MM.1S (cell line): Measurements from ENCODE around the gene DNAH10.

Experiments used
- DNase-seq: peaks from one replicate; pipeline ENCODE4 v3.0.0-alpha.2; 2015
- H2AFZ ChIP-seq: fragments of 300-600 bp; sonication (generic); 2 replicates; pipeline ENCODE4 v1.6.0; 2016; ENCODE audit warnings: antibody characterized with exemption, low read length
- H3F3A ChIP-seq: fragments of 300-600 bp; sonication (generic); 2 replicates; pipeline ENCODE4 v1.6.1; 2016; ENCODE audit warnings: mild to moderate bottlenecking, antibody characterized with exemption, low read length, moderate library complexity, mixed read lengths; ENCODE audit not compliant: insufficient read depth
- H3K27ac ChIP-seq: fragments of 300-600 bp; sonication (generic); 2 replicates; pipeline ENCODE4 v1.5.1; 2016; ENCODE audit warnings: mild to moderate bottlenecking, low read length
- H3K27me3 ChIP-seq: fragments of 300-600 bp; sonication (generic); replicated peaks from 2 replicates; pipeline ENCODE4 v1.6.0; 2016; ENCODE audit warnings: low read length; ENCODE audit not compliant: insufficient read depth
- H3K36me3 ChIP-seq: fragments of 300-600 bp; sonication (generic); replicated peaks from 2 replicates; pipeline ENCODE4 v1.6.1; 2016; ENCODE audit warnings: mild to moderate bottlenecking, low read length, mixed read lengths; ENCODE audit not compliant: insufficient read depth
- H3K4me1 ChIP-seq: fragments of 300-600 bp; sonication (generic); 2 replicates; pipeline ENCODE4 v1.6.1; 2016; ENCODE audit warnings: low read length, mixed read lengths
- H3K4me2 ChIP-seq: fragments of 300-600 bp; sonication (generic); 2 replicates; pipeline ENCODE4 v1.6.0; 2016; ENCODE audit warnings: low read depth, low read length
- H3K4me3 ChIP-seq: fragments of 300-600 bp; sonication (generic); 2 replicates; pipeline ENCODE4 v1.5.1; 2016; ENCODE audit warnings: low read length, mixed read lengths
- H3K79me2 ChIP-seq: fragments of 300-600 bp; sonication (generic); 2 replicates; pipeline ENCODE4 v1.6.1; 2016; ENCODE audit warnings: mixed run types, low read length, mixed read lengths
- H3K9ac ChIP-seq: fragments of 300-600 bp; sonication (generic); 2 replicates; pipeline ENCODE4 v1.6.1; 2016; ENCODE audit warnings: low read length, mixed read lengths
- H3K9me2 ChIP-seq: fragments of 300-600 bp; sonication (generic); replicated peaks from 2 replicates; pipeline ENCODE4 v1.6.1; 2016; ENCODE audit warnings: mild to moderate bottlenecking, low read length, mixed read lengths; ENCODE audit not compliant: insufficient read depth
- H3K9me3 ChIP-seq: fragments of 300-600 bp; sonication (generic); replicated peaks from 2 replicates; pipeline ENCODE4 v1.6.1; 2016; ENCODE audit warnings: mild to moderate bottlenecking, low read length, mixed read lengths; ENCODE audit not compliant: insufficient read depth
- H4K20me1 ChIP-seq: fragments of 300-600 bp; sonication (generic); 2 replicates; pipeline ENCODE4 v1.6.1; 2016; ENCODE audit warnings: mild to moderate bottlenecking, low read length, moderate library complexity, mixed read lengths; ENCODE audit not compliant: insufficient read depth
- CTCF ChIP-seq: fragments of 300-600 bp; sonication (generic); IDR thresholded peaks from 2 replicates; pipeline ENCODE4 v1.5.1; 2016; ENCODE audit warnings: antibody characterized with exemption, low read length, mixed read lengths
- EZH2 ChIP-seq: fragments of 300-600 bp; sonication (generic); optimal IDR thresholded peaks from 2 replicates; pipeline ENCODE3; 2017; ENCODE audit warnings: low read depth, mild to moderate bottlenecking, antibody characterized with exemption, low read length, mixed read lengths
- EZH2phosphoT487 ChIP-seq: fragments of 300-600 bp; sonication (generic); IDR thresholded peaks from 2 replicates; pipeline ENCODE4 v1.6.1; 2018; ENCODE audit warnings: antibody characterized with exemption, low read length

Gene DNAH10

GRCh38 chr12:123960029-123960735 is 198.1 kb downstream of the DNAH10 start:
- Histone ChIP-seq H3K4me2 (no peak overlapping the region), H3F3A (no peaks in the 10 kb centered on the region), H4K20me1 (no peaks in the 10 kb centered on the region), H3K27me3 (no peaks in the 10 kb centered on the region), H3K27ac (no peak overlapping the region), H3K9me3 (no peaks in the 10 kb centered on the region), H3K4me3 (no peak overlapping the region), H3K9ac (no peak overlapping the region), H3K36me3 (no peaks in the 10 kb centered on the region), H3K9me2 (no peaks in the 10 kb centered on the region), H3K79me2 (no peaks in the 10 kb centered on the region), H3K4me1 (no peaks in the 10 kb centered on the region), H2AFZ (no peak overlapping the region)
- DNase-seq: no peak
- TF ChIP-seq EZH2: no peak
- TF ChIP-seq EZH2phosphoT487: no peak
- no peak for TF ChIP-seq CTCF

DNA sequence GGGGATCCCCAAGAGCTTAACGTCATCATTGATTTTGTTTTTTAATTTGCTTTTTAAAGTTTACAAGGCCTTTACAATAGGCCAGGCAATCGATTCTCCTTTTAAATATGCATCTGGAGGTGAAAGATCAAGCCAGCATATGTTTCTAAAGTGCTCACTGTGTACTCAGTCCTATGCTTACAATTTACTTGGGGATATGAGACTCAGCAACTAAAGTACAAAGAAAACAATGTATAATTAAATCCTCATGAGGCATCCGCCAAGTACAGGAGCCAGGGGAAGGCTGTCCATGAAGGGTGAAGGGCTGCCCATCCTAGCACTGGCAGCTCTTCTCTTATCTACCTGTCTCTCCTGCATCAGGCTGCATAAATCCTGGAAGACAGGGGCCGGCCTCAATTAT is 198.8 kb downstream of the DNAH10 start:
- no peaks in the 10 kb centered on the region for H3K4me1 ChIP-seq
- H3K9me3 ChIP-seq: no peaks in the 10 kb centered on the region
- no peaks in the 10 kb centered on the region for H4K20me1 ChIP-seq
- H3K36me3 ChIP-seq: no peaks in the 10 kb centered on the region
- H3F3A ChIP-seq: no peaks in the 10 kb centered on the region
- no peak overlapping the region for H2AFZ ChIP-seq
- H3K9ac ChIP-seq: no peak overlapping the region
- H3K27me3 ChIP-seq: no peaks in the 10 kb centered on the region
- H3K9me2 ChIP-seq: no peaks in the 10 kb centered on the region
- no peak overlapping the region for H3K4me3 ChIP-seq
- H3K79me2 ChIP-seq: no peaks in the 10 kb centered on the region
- TF ChIP-seq CTCF (no peak), EZH2phosphoT487 (no peak), EZH2 (no peak)
- DNase-seq: no peak
- no peak overlapping the region for H3K27ac ChIP-seq
- H3K4me2 ChIP-seq: no peak overlapping the region

DNA sequence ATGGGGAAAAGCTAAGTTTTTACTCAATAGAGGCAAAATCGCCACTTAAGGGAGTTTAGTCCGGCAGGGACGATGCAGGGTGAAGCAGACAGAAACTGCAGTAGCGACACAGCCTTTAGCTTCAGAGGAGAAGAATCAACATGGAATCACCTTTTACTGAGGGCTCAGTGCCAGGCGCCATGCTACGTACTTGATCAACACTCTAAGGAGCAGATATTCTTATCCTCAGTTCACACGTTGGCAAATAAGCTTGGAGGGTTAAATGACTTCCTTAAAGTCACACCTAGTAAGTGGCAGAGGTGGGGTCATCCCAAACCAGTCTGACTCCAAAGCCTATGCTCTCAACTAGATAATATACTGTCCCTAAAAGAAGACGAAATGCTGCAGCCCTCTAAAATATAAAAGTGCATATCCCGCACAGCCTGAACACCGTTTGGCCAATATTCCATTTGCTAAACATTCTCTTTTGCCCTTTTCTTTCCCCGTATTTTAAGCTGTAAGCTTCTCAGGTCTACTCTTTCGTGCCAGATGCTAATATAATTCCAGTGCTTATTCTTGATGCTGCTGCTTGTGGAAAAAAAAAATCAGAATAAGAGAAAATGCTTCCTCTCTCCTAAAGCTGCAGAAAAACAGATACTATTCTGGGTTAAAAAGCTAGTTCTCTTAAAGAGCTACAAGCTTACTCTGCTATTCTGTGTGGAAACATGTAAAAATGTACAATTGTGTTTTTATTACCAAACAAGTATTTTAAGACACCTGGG is 199.7 kb downstream of the DNAH10 start:
- Histone ChIP-seq H3K27me3 (no peaks in the 10 kb centered on the region), H4K20me1 (no peaks in the 10 kb centered on the region), H3K27ac (no peak overlapping the region)

More for the DNA sequence above, 199.7 kb downstream of the DNAH10 start:
- Histone ChIP-seq H3K9me3 (no peaks in the 10 kb centered on the region), H3K36me3 (no peaks in the 10 kb centered on the region), H3K4me2 (no peak overlapping the region), H3K79me2 (no peaks in the 10 kb centered on the region), H2AFZ (no peak overlapping the region), H3K9me2 (no peaks in the 10 kb centered on the region), H3K4me1 (no peaks in the 10 kb centered on the region), H3K9ac (no peak overlapping the region), H3K4me3 (no peak overlapping the region), H3F3A (no peaks in the 10 kb centered on the region)
- no peak for DNase-seq
- TF ChIP-seq CTCF: no peak
- no peak for TF ChIP-seq EZH2phosphoT487
- TF ChIP-seq EZH2: no peak
